Neural cell (in vitro differentiated cells): ENCODE results near the gene TTC13.

Experiments used
- CTCF ChIP-seq: fragments of 450-650 bp; IDR thresholded peaks from 2 replicates; pipeline ENCODE4 v1.5.1; 2014; ENCODE audit warnings: antibody characterized with exemption, mild to moderate bottlenecking, moderate library complexity; ENCODE audit not compliant: poor library complexity, severe bottlenecking
- EP300 ChIP-seq: fragments of 450-650 bp; conservative IDR thresholded peaks from 2 replicates; pipeline ENCODE4 v1.6.1; 2014; ENCODE audit warnings: antibody characterized with exemption, mild to moderate bottlenecking, moderate library complexity; ENCODE audit not compliant: poor library complexity, severe bottlenecking
- RAD21 ChIP-seq: fragments of 450-650 bp; conservative IDR thresholded peaks from 2 replicates; pipeline ENCODE4 v1.6.1; 2014; ENCODE audit warnings: antibody characterized with exemption, mild to moderate bottlenecking, moderate library complexity
- REST ChIP-seq: IDR thresholded peaks from 2 replicates; pipeline ENCODE4 v1.6.1; 2012; ENCODE audit warnings: borderline replicate concordance
- SMC3 ChIP-seq: fragments of 450-650 bp; conservative IDR thresholded peaks from 2 replicates; pipeline ENCODE4 v1.6.1; 2014; ENCODE audit warnings: antibody characterized with exemption, mild to moderate bottlenecking, moderate library complexity; ENCODE audit not compliant: poor library complexity
- TAF1 ChIP-seq: IDR thresholded peaks from 2 replicates; pipeline ENCODE4 v1.6.1; 2012; ENCODE audit warnings: low read depth

DNA sequence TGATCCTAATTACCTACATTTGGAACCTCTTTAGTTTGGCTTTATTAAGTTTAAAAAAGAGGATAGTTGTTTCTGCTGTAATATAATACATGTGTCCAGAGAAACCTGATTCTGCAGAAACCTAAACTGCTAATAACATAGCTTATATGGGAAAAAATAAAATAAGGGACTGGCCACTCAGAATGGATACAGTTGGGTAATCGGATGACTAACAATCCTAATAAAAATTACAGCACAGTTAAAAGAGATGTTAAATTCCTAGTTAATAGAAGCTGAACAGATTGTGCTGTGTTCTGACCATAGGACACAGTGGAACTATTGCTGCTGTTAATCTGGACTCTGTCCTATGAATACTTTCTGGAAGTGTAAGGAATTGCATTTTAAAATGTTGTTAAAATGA is 16.2 kb upstream of the TTC13 start:
- TF ChIP-seq TAF1 (no peak), REST (no peak), CTCF (no peak), SMC3 (no peak), EP300 (no peak), RAD21 (no peak)
